Erythroblast (primary cell): ENCODE results near the gene TSHZ2.

Source experiments
- GATA1 ChIP-seq: IDR thresholded peaks from 2 replicates; pipeline ENCODE4 v1.6.1; 2011; ENCODE audit warnings: low read depth, mild to moderate bottlenecking, control low read depth, low read length, moderate library complexity
- POLR2A ChIP-seq: IDR thresholded peaks from 2 replicates; pipeline ENCODE4 v1.6.1; 2011; ENCODE audit warnings: mild to moderate bottlenecking, low read length

DNA sequence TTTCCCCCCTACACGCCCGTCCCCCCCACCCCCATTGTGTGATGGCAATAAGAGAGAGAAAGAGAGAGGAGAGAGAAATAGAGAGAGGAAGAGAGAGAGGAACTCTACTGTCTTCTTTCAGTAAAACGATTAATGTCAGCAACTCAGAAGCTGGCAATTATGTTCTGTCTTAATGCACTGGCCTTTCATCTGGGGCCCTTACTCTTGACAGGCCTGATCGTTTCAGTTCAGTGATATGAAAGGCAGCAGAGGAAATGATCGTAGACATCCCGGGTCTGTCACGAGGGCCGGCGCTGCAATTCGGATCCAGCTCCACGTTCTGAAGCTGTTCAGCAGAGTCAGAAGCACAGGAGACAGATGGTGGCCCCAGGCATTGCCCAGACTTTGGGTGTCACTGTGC is 312.5 kb downstream of the TSHZ2 start:
- no peak for TF ChIP-seq POLR2A
- no peak for TF ChIP-seq GATA1
